GM20431 (cell line): ENCODE measurements around the gene SRRM2.

ENCODE experiments used
- in situ Hi-C: fragments of 300-500 bp; cut with MseI, MboI; formaldehyde crosslinking; loops from one replicate; pipeline ENCODE4 v1.15.0; 2020; ENCODE audit warnings: low sequenced_read_pairs; ENCODE audit not compliant: unreplicated experiment

The SRRM2 gene

GRCh38 chr16:2786826-2787151, 34.4 kb downstream of the SRRM2 start:
- in situ Hi-C loops, result no loop called here

DNA sequence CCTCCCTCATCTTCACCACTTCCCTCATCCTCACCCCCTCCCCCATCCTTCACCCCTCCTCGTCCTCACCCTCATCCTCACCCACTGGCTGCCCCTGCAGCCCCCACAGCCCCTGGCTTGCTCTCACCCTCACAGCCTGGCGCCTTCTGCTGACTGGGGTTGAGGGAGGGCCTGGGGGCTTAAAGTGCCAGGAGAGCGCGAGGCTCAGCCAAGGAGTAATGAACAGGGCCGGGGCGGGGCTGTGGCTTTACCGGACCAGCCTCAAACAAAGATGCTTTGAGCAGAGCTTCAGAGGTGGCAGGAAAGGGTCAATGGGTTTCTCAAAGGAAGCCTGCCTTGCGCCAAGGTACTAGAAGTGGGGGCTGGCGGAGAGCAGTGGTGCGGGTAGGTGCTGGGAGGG, 35.0 kb downstream of the SRRM2 start, which contains the start of gene PRSS33:
PRSS33 (minus strand) TSS at position 155 of the 400 bp plus-strand sequence. CDS start 1,013 bp downstream, outside the sequence.
- in situ Hi-C loops, result no loop called here

GRCh38 chr16:2787961-2788360, 35.5 kb downstream of the SRRM2 start:
- in situ Hi-C loops, result no loop called here

- in situ Hi-C loops, result no loop called here
These were observed 38.2 kb downstream of the SRRM2 start for GRCh38 chr16:2790631-2791030.

DNA sequence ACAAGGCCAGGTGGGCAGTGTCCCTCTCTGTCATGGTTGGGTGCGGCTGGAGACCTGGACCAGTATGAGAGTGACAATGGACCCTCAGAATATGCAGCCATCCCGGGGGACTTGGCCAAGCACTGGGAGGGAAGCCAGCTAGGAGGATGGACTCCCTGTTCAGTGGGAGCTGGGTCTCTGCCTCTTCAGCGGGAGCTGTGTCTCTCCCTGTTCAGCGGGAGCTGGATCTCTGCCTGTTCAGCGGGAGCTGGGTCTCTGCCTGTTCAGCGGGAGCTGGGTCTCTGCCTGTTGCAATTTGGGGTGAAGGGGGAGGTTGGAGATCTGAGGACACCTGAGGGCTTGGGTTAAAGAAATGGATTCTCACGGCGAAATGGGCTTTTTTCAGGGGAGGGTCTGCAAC, 38.7 kb downstream of the SRRM2 start:
- in situ Hi-C loops, result no loop called here

DNA sequence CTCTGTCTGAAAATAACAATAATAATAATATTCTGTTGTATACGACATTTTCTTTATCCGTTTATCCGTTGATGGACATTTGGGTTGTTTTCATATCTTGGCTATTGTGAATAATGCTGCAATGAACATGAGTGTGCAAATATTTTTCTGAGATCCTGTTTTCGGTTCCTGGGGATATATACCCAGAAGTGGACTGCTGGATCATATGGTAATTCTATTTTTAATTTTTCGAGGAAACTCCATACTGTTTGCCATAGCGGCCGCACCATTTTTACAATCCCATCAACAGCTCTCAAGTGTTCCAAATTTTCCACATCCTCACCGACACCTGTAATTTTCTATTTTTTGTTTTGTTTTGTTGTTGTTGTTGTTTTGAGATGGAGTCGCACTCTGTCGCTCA, 40.5 kb downstream of the SRRM2 start:
- in situ Hi-C loops, result no loop called here

DNA sequence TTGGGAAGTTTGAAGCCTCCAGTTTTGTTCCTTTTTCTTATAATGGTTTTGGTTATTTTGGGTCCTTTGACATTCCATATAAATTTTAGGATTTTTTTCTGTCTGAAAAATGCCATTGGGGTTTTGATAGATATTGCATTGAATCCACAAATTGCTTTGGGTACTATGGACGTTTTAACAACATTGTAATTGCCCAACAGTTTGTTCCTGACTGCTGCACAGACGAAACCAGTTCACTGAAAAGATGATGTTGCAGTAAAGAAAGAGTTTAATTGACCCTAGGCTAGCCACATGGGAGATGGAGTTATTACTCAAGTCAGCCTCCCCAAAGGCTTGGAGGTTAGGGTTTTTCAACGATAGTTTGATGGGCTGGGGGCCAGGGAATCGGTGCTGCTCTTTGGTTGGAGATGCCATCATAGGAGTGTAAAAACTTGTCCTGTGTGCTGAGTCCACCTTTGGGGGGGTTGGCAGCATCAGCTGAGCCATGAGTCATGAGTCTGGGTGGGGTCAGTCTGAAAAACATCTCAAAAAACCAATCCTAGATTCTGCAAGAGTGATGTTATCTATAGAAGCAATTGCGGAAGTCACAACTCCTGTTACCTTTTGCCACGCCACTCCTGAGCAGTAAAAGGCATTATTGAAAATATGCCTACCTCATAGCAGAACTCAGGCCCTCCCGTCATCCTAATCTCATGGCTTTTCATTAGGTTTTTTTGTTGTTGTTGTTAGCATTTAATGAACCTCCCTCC, 43.1 kb downstream of the SRRM2 start:
- in situ Hi-C loops, result no loop called here

- in situ Hi-C loops, result no loop called here
These were observed 46.3 kb downstream of the SRRM2 start for GRCh38 chr16:2798723-2799204.

GRCh38 chr16:2799205-2799858, 46.9 kb downstream of the SRRM2 start:
- in situ Hi-C loops, result no loop called here

GRCh38 chr16:2799859-2800226, 47.4 kb downstream of the SRRM2 start:
- in situ Hi-C loops, result no loop called here

- in situ Hi-C loops, result no loop called here
These were observed 51.2 kb downstream of the SRRM2 start for GRCh38 chr16:2803545-2804195.

- in situ Hi-C loops, result no loop called here
These were observed 52.3 kb downstream of the SRRM2 start for GRCh38 chr16:2804728-2805127.

GRCh38 chr16:2806286-2806685, 53.8 kb downstream of the SRRM2 start:
- in situ Hi-C loops, result no loop called here

DNA sequence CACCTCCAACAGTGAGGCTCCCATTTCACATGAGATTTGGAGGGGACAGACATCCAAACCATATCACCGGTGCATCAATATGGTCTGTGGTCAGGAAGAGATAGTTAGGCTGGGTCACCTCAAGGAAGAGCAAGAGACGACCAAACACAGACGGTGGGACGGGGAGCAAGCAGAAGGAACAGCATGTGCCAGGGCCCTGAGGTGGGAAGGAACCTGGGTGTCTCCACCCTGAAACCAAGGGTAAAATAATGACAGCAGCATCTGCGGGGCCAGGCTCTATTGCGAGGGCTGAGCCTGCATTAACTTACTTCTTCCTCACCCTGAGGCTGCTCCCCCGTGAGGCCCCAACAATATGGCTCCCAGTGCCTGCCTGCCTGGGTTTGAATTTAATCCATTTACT, 55.7 kb downstream of the SRRM2 start:
- in situ Hi-C loops, result no loop called here

DNA sequence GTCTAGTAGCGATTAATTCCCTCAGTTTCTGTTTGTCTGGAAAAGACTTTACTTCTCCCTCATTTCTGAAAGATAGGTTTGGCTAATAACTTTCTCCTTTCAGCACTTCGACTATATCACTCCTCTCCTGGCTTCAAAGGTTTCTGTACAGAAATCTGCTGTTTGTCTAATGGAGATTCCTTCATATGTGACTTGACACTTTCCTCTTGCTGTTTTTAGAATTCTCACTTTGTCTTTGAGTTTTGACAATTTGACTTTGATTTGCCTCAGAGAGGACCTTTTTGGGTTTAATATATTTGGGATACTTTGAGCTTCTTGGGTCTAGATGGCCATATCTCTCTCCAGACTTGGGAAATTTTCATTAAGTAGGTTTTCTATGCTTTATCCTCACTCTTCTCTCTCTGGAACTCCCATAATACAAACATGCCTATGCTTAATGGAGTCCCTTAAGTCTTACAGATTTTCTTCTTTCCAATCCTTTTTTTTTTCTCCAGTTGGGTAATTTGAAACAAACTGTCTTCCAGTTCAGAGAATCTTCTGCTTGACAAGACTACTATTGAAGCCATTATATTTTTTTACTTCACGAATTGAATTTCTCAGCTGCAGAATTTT, 56.8 kb downstream of the SRRM2 start:
- in situ Hi-C loops, result no loop called here

- in situ Hi-C loops, result no loop called here
These were observed 58.2 kb downstream of the SRRM2 start for GRCh38 chr16:2810651-2811050.

DNA sequence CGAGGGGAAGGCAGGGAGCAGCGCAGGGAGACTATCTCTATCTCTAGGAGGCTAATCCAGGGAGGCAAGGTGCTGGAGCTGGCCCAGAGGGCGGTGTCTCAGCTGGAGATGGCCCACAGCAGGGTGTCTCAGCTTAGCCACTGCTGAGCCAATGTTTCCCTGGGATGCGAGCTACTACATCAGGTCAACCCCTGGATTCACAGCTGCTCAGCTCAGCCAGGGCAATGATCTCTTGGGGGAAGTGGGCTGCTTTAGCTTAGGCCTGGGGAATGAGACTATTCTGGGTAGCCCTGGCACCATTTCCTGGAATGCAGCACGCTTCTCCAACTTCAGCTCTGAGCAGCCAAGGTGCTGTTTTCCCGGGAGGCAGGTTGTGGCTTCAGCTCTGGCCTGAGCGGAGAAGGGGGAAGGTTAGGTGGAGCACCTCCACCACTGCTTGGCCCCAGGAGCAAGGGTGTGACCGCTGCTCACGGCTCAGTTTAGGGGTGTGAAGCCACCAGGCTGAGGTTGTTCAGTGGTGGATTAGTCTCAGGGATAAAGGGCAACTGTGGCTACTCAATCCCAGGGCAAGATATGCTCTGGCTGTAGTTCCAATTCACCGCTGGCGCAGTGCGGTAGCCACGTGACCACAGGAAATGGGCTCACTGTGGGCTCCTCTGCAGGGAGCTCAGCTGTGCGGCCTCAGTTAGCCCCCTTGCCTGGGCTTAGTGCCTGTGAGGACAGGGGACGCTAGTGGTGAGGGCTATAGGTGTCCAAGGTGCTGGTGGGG, 59.4 kb downstream of the SRRM2 start:
- in situ Hi-C loops, result no loop called here

DNA sequence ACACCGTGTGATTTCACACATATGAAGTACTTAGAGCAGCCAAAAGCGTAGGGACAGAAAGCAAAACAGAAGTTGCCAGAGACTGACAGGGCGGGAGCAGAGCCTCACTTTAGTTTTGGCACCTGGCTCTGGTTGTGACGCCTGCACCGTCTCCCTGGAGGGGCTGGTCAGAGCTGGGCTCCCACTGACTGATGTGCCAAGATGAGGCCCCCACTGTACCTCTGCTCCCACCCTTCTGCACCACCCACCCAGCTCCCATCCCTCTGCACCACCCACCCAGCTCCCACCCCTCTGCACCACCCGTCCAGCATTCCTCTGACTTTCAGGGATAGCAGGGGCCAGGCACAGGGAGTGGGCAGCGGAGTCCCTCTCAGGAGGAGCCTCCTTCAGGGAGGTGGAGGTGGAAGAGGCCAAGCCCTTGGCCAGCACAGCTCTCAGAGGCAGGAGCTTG, 61.4 kb downstream of the SRRM2 start:
- in situ Hi-C loops, result no loop called here

- in situ Hi-C loops, result no loop called here
These were observed 62.3 kb downstream of the SRRM2 start for GRCh38 chr16:2814551-2815298.
